GM18502 (cell line): ENCODE data around the gene MAPK8IP1.

Experiments used
- ATAC-seq: cut with Tn5 transposase; IDR thresholded peaks from one replicate; pipeline ENCODE4 v1.9.1; 2021; ENCODE audit warnings: mild to moderate bottlenecking; ENCODE audit not compliant: unreplicated experiment, poor library complexity

Gene MAPK8IP1

DNA sequence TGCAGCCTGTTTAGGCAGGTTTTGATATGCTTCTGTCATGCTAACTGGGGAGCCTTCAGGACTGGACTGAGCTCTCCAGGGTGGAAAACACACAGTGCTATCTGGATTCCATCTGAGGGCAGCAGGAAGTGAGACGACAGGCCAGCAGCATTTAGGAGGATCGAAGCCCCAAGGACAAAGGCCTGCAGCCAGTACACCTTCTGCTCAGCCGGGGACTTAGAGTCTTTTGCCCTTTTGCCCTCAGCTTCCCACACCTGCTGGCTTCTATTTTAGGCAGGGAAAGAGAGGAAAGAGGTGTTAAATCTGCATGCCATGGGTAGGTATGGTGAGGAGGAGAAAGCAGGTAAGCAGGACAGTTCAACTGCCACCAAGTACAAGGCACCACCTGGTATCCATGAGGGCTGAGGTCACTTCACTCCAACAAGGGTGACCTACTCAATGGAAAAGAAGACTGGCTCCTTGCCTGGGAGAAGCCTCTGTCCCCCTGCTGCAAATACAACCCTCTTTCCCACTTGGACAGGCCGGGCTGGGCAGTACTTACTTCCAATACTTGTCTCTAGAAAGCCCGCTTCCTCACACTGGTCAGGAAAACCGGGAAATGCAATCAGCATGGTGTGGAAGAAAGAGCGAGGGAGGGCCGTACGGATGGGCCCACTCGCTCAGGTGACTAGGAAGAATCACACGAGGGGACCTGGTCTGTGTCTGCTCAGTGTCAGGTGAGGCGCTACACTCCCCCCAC lies 49.3 kb downstream of the MAPK8IP1 start:
- ATAC-seq: no peak

DNA sequence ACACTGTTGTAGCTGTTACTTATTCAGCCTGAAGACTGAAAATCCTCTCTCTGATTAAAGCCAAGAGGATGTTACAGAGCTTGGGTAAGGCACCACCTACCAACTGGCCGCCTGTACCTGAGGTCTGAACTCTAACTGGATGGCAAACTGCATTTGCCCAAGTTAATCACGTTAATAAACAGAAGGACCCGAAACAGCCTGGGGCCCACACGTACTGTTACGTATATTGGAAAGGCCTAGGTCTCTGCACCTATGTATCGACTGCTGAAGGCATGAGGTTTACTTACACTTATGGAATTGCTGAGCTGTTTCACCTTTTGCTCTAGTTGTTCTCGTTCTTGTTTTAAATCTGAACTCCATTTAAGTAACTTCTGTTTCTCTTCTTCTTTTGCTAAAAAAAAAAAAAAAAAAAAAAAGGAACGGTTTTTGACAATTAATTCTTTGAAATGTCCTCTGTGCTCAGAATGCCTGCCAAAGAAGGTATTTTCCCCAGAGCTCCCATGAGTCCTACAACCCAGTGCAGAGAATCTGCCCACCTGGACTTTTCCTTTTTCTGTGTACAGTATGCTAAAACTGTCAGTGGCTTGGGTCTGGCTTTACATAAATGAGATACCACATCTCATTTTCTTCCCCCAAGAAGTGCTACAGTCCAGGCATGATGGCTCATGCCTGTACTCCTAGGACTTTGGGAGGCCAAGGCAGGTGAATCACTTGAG lies 50.1 kb downstream of the MAPK8IP1 start:
- no peak for ATAC-seq

GRCh38 chr11:45936511-45937054 lies 51.1 kb downstream of the MAPK8IP1 start:
- ATAC-seq: no peak

DNA sequence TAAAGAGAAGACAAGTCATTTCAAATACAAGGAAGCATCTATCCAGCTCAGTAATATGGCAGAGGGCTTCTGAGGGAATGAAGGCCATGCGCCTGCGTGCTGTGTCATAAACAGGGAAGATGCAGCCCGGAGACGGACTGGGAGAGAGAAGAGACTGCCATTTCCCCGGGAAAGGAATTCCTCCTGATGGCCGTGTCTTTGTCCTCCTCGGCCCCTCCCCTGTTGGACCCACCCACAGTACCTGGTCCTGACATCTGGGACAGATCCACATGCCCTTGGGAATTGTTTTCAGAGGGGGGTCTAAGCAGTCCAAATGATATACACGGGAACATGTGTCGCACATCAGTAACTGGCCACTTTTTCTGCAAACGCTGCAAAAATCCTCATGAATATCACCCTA lies 52.5 kb downstream of the MAPK8IP1 start:
- no peak for ATAC-seq

DNA sequence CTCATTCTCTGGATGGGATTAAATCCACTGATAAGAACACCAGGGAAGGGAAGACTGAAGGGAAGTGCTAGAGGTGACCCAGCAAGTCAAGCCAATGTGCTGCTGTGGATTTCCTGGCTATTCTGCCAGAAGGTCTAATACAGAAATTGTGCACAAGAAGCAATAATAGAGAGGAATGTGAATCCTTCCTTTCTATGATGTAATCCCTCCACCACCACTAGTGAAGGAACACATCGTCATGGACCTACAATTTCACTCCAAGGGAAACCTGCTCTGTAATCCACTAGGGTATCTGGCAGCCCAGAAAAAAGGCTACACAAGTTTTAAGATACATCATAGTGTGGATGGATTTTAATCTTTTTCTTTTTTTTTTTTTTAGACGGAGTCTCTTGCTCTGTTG lies 54.4 kb downstream of the MAPK8IP1 start:
- no peak for ATAC-seq

- ATAC-seq: no peak
These were observed 55.8 kb downstream of the MAPK8IP1 start for GRCh38 chr11:45941285-45941684.

- ATAC-seq: no peak
These were observed 56.9 kb downstream of the MAPK8IP1 start for GRCh38 chr11:45942381-45942780.

DNA sequence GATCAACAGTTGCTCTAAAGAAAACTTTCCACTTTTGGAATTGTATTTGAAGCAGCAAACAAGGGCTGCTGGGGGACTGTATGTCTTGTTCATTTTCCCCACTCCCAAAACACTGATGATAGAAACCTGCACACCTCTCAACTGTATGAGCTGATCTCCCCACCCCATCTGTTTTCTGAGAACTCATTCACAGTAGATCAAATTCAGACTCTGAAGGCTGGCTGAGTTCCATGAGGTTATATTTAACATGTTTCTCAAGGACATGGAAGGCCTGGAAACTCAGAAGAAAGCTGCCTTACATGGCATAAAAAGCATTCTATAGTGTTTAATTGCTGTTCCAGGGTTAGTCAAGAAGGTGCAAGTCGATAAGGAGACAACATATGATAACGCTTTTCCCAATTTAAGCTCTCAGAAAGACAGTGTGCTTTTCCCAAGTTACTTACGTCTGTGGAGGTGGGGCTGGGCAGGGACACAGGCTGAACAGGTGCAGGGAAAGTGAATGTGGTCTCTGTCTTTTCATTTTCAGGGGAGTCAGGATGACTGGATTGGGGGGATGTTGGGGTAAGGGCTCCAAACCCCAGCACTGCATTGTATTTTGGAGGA lies 60.0 kb downstream of the MAPK8IP1 start:
- no peak for ATAC-seq

GRCh38 chr11:45947885-45948284 lies 62.4 kb downstream of the MAPK8IP1 start:
- ATAC-seq: no peak

DNA sequence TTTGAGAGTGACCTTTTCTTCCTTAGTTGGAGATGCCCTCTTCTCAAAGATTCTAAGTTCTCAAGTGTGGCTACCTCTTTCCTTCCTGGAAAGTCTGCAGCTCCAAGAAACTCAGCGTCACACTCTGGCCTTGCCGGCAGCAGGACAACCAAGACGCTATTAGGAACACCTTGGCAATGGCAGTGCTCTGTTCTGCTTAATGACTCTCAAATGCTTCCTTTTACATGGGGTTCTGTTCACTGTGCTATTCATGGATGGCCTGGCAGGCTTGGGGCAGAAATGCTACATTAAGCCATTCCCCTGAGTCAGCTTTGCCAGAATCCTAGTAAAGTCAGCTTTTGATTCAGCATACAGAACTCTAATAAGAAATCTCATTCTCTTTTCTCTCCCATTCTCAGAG lies 62.9 kb downstream of the MAPK8IP1 start:
- no peak for ATAC-seq

GRCh38 chr11:45949992-45950407 lies 64.5 kb downstream of the MAPK8IP1 start:
- no peak for ATAC-seq
